SU-DHL-6 (cell line): ENCODE results near the gene C3orf38.

Experiments
- H2AFZ ChIP-seq: fragments of 200-600 bp; sonication (generic); 2 replicates; pipeline ENCODE4 v1.6.1; 2014; ENCODE audit warnings: low read depth, mild to moderate bottlenecking, moderate library complexity, mixed read lengths, antibody characterized with exemption, low read length; ENCODE audit not compliant: severe bottlenecking
- H3F3A ChIP-seq: fragments of 200-600 bp; shearing (Covaris generic); 2 replicates; pipeline ENCODE4 v1.6.0; 2016; ENCODE audit warnings: antibody characterized with exemption, mild to moderate bottlenecking; ENCODE audit not compliant: insufficient read depth
- H3K27ac ChIP-seq: fragments of 200-600 bp; sonication (generic); 2 replicates; pipeline ENCODE4 v1.5.1; 2016; ENCODE audit warnings: low read depth, mild to moderate bottlenecking, low read length, moderate library complexity, mixed read lengths
- H3K27me3 ChIP-seq: fragments of 200-600 bp; sonication (generic), shearing (Covaris generic); 2 replicates; pipeline ENCODE4 v1.6.0; 2014; ENCODE audit warnings: mild to moderate bottlenecking, low read length
- H3K36me3 ChIP-seq: fragments of 200-600 bp; sonication (generic); 2 replicates; pipeline ENCODE4 v1.6.1; 2014; ENCODE audit warnings: mild to moderate bottlenecking, low read length, mixed read lengths
- H3K4me2 ChIP-seq: fragments of 300-600, 200-600 bp; shearing (Covaris generic), sonication (generic); 2 replicates; pipeline ENCODE4 v1.6.0; 2014; ENCODE audit warnings: low read length, low read depth, mild to moderate bottlenecking; ENCODE audit not compliant: poor library complexity, severe bottlenecking
- H3K4me3 ChIP-seq: fragments of 200-600 bp; sonication (generic); 2 replicates; pipeline ENCODE4 v1.5.1; 2014; ENCODE audit warnings: antibody characterized with exemption, low read length, mild to moderate bottlenecking, mixed read lengths; ENCODE audit not compliant: insufficient read depth, poor library complexity, severe bottlenecking
- H3K79me2 ChIP-seq: fragments of 200-600 bp; sonication (generic); 2 replicates; pipeline ENCODE4 v1.6.1; 2014; ENCODE audit warnings: mild to moderate bottlenecking, low read length, moderate library complexity; ENCODE audit not compliant: insufficient read depth
- H3K9ac ChIP-seq: fragments of 200-600 bp; sonication (generic); 2 replicates; pipeline ENCODE4 v1.7.0; 2014; ENCODE audit warnings: mild to moderate bottlenecking, low read length
- H3K9me2 ChIP-seq: fragments of 200-600 bp; sonication (generic); replicated peaks from 2 replicates; pipeline ENCODE4 v1.6.1; 2014; ENCODE audit warnings: low read length; ENCODE audit not compliant: insufficient read depth
- H3K9me3 ChIP-seq: fragments of 200-600 bp; sonication (generic); 2 replicates; pipeline ENCODE4 v1.6.1; 2014; ENCODE audit warnings: low read length, mixed read lengths; ENCODE audit not compliant: insufficient read depth
- H4K20me1 ChIP-seq: fragments of 200-600 bp; sonication (generic); 2 replicates; pipeline ENCODE4 v1.6.1; 2014; ENCODE audit warnings: low read depth, mild to moderate bottlenecking, antibody characterized with exemption, low read length, moderate library complexity, mixed read lengths
- EZH2phosphoT487 ChIP-seq: fragments of 200-600 bp; sonication (generic), shearing (Covaris generic); conservative IDR thresholded peaks from 2 replicates; pipeline ENCODE4 v1.6.1; 2018; ENCODE audit warnings: mild to moderate bottlenecking, antibody characterized with exemption, low read length, moderate library complexity, mixed read lengths
- TF ChIP-seq, protein P1 (sequence below): fragments of 200-600 bp; sonication (generic); IDR thresholded peaks from one replicate; pipeline ENCODE4 v1.5.1; 2017; ENCODE audit warnings: antibody characterized with exemption, mild to moderate bottlenecking, low read length, moderate library complexity; ENCODE audit not compliant: insufficient read depth, poor library complexity, severe bottlenecking

The C3orf38 gene

DNA sequence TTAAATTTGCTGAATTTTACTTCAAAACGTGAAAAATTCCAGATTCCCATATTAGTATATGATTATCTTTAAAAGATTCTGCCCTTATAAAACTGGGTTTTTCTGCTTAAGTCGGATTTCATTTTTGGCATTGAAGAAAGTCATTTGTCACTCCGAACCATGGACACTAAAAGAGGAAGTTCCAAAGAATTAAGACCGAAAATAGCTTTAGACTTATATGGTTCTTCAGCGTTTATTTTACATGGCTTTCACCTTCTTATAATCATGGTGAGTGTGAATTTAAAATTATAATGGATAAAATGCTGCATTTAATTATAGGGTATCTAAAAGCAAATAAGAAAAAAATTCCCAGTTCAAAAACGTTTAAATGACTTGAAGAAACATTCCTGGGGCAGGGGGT lies 1.0 kb downstream of the C3orf38 start:
- Histone ChIP-seq H3K4me2 (peak overlapping the region; percentile 100), H4K20me1 (peaks cover 5% of the 10 kb centered on the region; the same call in 1 of the 2 replicates), H3K27me3 (no peaks in the 10 kb centered on the region), H3K9ac (peak overlapping the region; percentile 92), H2AFZ (peak overlapping the region; percentile 98), H3F3A (0 out of 2 replicates have a peak, but pooled peaks cover 3% of the 10 kb centered on the region), H3K9me2 (no peaks in the 10 kb centered on the region), H3K4me3 (peak overlapping the region; percentile 100), H3K9me3 (no peaks in the 10 kb centered on the region), H3K36me3 (peaks cover 16% of the 10 kb centered on the region), H3K79me2 (peaks cover 73% of the 10 kb centered on the region), H3K27ac (peak overlapping the region; percentile 88)
- TF ChIP-seq, protein P1, sequence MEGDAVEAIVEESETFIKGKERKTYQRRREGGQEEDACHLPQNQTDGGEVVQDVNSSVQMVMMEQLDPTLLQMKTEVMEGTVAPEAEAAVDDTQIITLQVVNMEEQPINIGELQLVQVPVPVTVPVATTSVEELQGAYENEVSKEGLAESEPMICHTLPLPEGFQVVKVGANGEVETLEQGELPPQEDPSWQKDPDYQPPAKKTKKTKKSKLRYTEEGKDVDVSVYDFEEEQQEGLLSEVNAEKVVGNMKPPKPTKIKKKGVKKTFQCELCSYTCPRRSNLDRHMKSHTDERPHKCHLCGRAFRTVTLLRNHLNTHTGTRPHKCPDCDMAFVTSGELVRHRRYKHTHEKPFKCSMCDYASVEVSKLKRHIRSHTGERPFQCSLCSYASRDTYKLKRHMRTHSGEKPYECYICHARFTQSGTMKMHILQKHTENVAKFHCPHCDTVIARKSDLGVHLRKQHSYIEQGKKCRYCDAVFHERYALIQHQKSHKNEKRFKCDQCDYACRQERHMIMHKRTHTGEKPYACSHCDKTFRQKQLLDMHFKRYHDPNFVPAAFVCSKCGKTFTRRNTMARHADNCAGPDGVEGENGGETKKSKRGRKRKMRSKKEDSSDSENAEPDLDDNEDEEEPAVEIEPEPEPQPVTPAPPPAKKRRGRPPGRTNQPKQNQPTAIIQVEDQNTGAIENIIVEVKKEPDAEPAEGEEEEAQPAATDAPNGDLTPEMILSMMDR = no peak
- no peak for TF ChIP-seq EZH2phosphoT487

DNA sequence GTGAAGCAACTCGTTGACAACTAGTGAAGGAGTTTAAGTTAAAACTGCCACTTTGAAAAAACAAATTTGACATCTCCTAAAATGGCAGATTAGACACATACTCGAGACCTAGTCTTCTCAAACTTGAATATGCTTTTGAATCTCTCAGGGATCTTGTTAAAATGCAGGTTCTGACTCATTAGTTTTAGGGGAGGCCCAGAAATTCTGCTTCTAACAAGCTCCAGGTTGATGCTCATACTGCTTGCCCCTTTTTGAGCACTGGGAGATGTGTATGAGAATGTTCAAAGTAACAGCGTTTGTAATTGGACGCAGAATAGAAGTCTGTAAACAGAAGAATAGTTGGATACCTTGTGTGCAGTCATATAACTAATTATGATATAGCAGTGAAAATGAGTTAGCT lies 1.6 kb downstream of the C3orf38 start:
- Histone ChIP-seq H3K4me2 (peak overlapping the region; percentile 100), H3F3A (0 out of 2 replicates have a peak, but pooled peaks cover 3% of the 10 kb centered on the region), H3K79me2 (peaks cover 75% of the 10 kb centered on the region), H3K9ac (peak overlapping the region; percentile 92), H3K27ac (peak overlapping the region; percentile 88; the same call in 1 of the 2 replicates), H3K9me2 (no peaks in the 10 kb centered on the region), H4K20me1 (peaks cover 5% of the 10 kb centered on the region; the same call in 1 of the 2 replicates), H3K4me3 (peak overlapping the region; percentile 100), H3K36me3 (peaks cover 22% of the 10 kb centered on the region), H3K9me3 (no peaks in the 10 kb centered on the region), H3K27me3 (no peaks in the 10 kb centered on the region), H2AFZ (no peak overlapping the region)
- TF ChIP-seq, protein P1 = no peak
- TF ChIP-seq EZH2phosphoT487 = no peak

DNA sequence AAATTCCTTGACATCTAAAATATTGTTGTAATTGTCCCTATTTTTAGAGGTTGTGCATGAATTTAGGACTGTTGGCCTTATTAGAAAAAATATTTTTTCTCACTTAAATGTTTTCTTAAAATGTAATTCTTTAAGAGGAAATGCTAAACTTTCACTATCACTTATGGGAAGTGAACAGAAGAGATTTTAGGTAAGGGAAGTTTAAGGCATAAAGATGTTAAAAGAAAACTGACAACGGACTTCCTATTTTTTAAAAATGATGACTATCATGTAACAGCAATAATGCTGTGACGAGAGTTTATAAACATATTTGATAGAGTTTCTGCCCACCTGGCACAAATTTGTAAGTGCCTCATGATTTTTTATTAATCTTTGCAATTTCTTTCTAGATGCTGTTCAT lies 3.1 kb downstream of the C3orf38 start:
- peak overlapping the region; percentile 100 for H3K4me2 ChIP-seq
- H3K27ac ChIP-seq = peak overlapping the region; percentile 4; the same call in 1 of the 2 replicates
- no peak for TF ChIP-seq EZH2phosphoT487
- TF ChIP-seq, protein P1 = no peak

More for the DNA sequence above, 3.1 kb downstream of the C3orf38 start:
- Histone ChIP-seq H3K27me3 (no peaks in the 10 kb centered on the region), H3K9me2 (no peaks in the 10 kb centered on the region), H3F3A (0 out of 2 replicates have a peak, but pooled peaks cover 3% of the 10 kb centered on the region), H3K9ac (no peak overlapping the region), H3K36me3 (peaks cover 36% of the 10 kb centered on the region), H3K79me2 (peaks cover 89% of the 10 kb centered on the region), H3K4me3 (no peak overlapping the region), H4K20me1 (peaks cover 18% of the 10 kb centered on the region), H3K9me3 (no peaks in the 10 kb centered on the region), H2AFZ (no peak overlapping the region)
